Esophagus muscularis mucosa (tissue), 4 donors: ENCODE measurements around the gene F2R.

Experiments
- CTCF ChIP-seq, 3 experiments: fragments of 200-600 bp in 2 of 3; fragments of 450-650 bp in 1 of 3; sonication (generic) in 2 of 3; IDR thresholded peaks; one replicate each; pipeline ENCODE4 v1.5.1; 2017 to 2019; ENCODE audit warnings: antibody characterized with exemption in 3 of 3, mild to moderate bottlenecking in 2 of 3, moderate library complexity in 1 of 3
- EP300 ChIP-seq: sonication (generic); formaldehyde crosslinking; IDR thresholded peaks from one replicate; pipeline ENCODE4 v1.6.1; 2017; ENCODE audit warnings: antibody characterized with exemption
- POLR2A ChIP-seq: fragments of 450-650 bp; IDR thresholded peaks from one replicate; pipeline ENCODE4 v1.6.1; 2017; ENCODE audit warnings: antibody characterized with exemption, moderate library complexity, mild to moderate bottlenecking, low read depth
- POLR2AphosphoS5 ChIP-seq, 2 donors: sonication (generic); formaldehyde crosslinking; IDR thresholded peaks; one replicate each; pipeline ENCODE4 v1.6.1; 2017; ENCODE audit warnings: antibody characterized with exemption in 2 of 2

DNA sequence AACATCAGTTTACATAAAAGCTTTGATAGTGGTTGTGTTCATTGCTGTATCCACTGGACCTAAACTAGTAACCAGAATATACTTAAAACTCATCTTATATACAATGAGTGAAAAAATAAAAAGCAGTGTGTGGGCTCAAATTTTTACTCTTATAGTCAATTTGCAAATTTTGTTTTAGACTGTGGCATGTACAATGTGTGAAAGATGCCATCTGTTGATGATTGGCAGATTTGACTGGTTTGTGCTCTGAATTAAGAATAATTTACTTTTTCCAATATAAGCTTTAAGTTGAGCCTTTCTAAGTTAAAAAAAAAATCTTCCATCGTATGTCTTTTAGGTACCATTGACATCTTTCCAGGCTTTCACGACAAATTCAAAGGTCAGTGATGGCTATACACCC lies 60.5 kb downstream of the F2R start:
- TF ChIP-seq EP300 (no peak), CTCF (IDR thresholded peaks at IDR 0.05) (no peak), POLR2A (no peak), POLR2AphosphoS5 (IDR thresholded peaks at IDR 0.05) (no peak)
